HG03175 (cell line): Measurements from ENCODE around the gene DNASE1L1.

Source experiments
- ATAC-seq: cut with Tn5 transposase; IDR thresholded peaks from one replicate; pipeline ENCODE4 v1.9.1; 2021; ENCODE audit warnings: mild to moderate bottlenecking, moderate library complexity; ENCODE audit not compliant: unreplicated experiment

The DNASE1L1 gene, protein sequence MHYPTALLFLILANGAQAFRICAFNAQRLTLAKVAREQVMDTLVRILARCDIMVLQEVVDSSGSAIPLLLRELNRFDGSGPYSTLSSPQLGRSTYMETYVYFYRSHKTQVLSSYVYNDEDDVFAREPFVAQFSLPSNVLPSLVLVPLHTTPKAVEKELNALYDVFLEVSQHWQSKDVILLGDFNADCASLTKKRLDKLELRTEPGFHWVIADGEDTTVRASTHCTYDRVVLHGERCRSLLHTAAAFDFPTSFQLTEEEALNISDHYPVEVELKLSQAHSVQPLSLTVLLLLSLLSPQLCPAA

GRCh38 chrX:154409222-154409871, at the start of gene DNASE1L1:
Gene DNASE1L1 (minus strand): TSS chrX:154409254. CDS start chrX:154405568, 3,686 bp downstream.
- ATAC-seq = no peak

DNA sequence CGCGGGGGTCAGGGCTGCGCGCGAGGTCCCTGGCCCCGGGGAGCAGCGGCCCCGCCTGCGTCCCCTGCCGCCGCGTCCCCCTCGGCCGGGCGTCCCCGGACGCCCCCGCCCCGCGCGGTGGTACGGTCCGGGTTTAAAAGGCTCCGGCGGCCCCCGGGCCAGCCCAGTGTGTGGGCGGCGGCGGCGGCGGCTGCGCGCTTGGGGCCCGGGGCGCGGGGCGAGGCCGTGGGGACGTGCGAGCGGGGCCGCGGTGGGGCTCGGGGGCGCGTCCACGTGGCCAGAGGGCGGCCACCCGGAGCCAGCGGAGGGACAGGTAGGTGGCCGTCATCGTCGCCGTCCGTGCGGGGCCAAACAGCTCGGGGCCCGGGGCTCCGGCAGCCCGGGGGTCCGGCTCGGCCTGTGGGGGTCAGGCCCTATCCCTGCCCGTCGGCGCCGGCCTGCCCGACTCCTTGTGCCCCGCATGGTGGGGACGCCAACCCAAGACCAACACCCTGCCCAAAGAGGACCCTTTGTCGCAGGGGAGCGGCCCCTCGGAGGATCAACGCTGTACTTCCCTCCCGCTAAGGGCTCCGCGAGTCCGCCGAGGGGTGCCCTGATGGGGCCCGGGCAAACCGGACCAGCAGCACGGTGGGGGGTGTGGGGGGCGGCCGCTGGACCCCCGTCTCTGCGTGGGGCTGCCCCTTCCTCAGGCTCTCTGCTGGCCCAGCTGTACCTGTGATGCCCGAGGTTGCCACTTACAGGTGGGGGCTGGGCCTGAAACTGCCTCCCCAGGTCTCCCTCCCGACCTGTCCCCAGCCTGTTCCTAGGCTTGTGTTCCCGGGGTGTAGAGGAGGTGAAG, 49.3 kb upstream of the DNASE1L1 start, which contains the start of gene PLXNA3:
Gene PLXNA3, plus strand, starts transcription at position 166 of the 838 bp plus-strand sequence. CDS start 1,903 bp downstream, outside the sequence.
- ATAC-seq = peak; percentile 52

GRCh38 chrX:154457491-154458115, 48.5 kb upstream of the DNASE1L1 start:
- ATAC-seq = peak; percentile 49

DNA sequence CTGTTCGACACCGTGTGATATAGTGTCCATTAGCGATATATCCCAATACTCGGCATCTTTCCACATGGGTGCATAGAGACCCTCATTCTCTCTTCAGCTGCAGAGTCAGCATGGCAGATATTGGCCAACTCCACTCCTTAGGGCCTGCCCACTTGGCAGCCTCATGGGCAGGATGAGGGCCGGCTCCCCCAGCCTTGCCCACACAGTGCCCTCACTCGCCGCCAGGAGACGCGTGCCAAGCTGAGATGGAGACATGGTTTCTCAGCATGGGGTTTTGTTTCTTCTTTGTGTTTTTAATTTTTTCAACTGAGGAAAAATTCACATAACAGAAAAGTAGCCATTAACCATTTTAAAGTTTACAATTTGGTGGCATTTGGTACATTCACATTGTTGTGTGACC, 43.8 kb upstream of the DNASE1L1 start:
- ATAC-seq = no peak

DNA sequence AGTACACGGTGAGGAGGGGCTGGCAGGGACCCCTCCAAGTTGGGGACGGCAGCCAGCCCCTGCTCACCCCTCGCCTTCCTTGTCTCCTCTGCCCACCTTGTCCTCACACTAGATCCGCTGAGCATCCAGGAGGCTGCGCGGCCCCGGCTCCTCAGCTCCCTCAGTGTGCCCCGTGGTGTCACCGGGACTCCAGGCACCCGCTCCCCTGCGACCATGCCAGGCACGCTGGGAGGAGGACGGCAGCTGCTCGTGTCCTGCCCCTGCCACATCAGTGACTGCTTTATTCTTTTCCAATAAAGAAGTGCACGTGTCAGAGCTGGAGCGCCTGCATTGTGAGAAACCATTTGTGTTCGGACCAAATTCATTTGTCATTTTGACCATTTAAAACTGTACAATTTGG, 41.3 kb upstream of the DNASE1L1 start:
- ATAC-seq = no peak

DNA sequence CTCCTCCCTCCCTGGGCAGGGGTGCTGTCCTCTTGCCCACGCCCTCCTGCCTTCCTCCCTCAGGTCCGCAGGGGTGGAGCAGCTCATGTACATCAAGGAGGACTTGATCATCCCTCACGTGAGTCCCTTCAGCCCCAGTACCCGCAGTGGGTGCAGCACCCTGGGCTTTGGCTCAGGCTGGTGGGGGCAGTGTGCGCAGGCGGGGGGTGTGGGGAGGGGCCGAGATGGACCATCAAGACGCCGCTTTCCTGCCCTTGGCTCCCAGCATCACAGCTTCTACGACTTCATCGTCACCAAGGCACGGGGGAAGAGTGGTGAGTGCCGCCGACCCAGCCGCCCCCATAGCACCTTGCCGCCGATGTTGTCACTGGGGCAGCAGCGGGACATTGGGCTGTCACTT, 40.6 kb upstream of the DNASE1L1 start:
- ATAC-seq = no peak

GRCh38 chrX:154448484-154448883, 39.4 kb upstream of the DNASE1L1 start:
- no peak for ATAC-seq

DNA sequence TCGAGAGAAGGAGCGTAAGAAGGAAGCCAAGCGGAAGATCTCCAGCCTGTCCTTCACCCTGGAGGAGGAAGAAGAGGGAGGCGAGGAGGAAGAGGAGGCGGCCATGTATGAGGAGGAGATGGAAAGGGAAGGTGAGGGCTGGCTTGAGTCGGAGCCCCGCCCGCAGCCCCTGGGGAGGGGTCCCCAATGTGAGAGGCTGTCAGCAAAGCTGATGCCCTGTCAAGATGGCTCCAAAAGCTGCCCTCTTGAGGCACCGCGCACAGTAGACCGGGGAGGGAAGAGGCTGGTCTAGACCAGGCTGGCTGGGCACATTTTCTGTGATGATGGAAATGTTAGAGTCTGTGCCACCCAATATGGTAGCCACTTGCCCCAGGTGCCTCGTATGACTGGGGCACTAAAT, 37.4 kb upstream of the DNASE1L1 start:
- no peak for ATAC-seq

DNA sequence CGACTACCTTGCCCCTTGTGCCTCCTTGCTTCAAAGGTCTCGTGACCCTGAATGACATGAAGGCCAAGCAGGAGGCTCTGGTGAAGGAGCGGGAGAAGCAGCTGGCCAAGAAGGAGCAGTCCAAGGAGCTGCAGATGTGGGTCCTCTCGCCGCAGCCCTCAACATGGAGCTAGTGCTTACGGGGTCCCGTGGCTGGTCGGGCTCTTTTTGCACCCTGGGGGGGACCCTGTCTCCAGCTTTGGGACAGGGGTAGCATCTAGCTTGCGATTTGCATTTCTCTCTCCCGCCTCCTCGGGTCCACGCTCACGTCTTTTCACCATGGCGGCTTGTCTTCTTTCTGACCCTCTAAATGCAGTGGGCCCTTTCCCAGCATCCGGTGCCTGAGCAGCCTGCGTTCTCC, 36.7 kb upstream of the DNASE1L1 start:
- no peak for ATAC-seq

- no peak for ATAC-seq
These were observed 35.7 kb upstream of the DNASE1L1 start for GRCh38 chrX:154444755-154445246.

DNA sequence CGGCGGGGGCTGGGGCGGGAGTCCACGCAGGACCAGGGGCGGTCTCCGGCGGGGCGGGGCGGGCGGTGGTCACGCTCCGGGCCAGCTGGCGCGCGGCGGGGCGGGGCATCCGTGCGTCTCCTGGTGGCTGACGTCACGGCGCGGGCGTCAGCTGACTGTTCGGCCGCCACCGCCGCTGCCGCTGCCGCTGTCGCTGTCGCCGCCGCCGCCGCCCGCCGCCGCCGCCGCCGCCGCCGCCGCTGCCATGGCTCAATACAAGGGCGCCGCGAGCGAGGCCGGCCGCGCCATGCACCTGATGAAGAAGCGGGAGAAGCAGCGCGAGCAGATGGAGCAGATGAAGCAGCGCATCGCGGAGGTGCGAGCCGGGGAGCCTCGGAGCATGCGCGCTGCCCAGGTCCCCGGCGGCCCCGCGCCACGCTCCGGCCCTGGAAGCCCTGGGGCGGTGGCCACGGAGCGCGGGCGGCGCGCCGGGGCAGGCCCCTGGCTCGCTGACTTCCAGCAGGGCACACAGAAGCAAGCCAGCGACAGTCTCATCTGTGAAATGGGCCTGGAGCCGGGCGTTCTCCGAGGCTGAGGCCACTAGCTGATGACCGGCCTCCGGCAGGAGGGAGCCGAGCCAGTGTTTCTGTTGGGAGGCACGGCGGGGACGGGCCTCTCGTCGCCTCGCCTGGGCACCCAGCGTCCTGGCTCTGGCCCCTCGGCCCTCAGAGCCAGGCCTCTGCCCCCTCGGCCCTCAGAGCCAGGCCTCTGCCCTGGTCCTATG, 35.1 kb upstream of the DNASE1L1 start, which contains the start of gene FAM50A:
Gene FAM50A, plus strand, starts transcription at position 150 of the 763 bp plus-strand sequence. Its CDS starts 95 bp downstream, at position 245.
- peak; percentile 85 for ATAC-seq

DNA sequence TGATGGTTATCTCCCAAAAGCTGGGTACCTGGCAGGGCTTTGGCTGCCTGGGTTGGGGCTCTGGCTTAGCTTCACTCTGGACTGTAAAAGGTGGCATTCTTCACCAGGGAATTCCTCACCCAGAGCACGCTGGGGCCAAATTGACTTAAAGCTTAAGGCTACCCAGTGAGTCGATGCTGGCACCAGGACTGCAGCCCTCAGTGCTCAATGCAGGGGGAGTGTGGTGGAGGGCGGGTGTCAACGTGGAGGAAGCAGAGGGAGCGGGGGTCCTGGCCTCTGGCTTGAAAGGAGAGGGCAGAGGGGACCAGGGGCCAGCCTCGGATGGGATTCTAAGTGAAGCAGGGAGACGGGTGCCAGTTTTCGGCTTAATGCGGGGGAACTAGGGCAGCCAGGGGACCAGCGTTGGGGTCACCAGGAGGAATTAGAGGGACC, 34.4 kb upstream of the DNASE1L1 start:
- no peak for ATAC-seq

DNA sequence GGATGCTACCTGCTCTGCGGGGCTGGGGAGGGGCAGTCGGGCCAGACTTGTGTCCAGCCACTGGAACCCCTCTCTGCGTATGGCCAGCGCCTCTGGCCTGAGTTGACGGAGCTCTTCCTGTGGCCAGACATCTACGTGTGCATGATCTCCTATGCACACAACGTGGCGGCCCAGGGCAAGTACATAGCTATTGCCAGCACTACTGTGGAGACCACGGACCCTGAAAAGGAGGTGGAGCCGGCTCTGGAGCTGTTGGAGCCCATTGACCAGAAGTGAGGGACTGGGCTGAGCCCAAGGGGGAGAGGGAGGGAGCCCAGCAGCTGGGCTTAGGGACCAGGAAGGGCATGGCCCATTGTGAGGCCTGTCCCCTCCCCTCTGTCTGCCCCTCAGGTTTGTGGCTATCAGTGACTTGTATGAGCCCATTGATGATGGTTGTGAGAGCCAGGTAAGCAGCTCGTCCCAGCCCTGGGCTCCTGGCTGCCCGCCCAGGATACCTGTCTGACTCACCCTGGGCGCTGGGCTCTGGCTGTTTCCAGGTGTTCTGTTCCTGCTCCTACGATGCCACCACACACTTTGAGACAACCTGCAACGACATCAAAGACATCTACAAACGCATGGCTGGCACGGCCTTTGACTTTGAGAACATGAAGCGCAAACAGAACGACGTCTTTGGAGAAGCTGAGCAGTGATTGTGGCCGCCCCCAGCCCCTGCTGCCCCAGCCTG, 33.1 kb upstream of the DNASE1L1 start:
- no peak for ATAC-seq

DNA sequence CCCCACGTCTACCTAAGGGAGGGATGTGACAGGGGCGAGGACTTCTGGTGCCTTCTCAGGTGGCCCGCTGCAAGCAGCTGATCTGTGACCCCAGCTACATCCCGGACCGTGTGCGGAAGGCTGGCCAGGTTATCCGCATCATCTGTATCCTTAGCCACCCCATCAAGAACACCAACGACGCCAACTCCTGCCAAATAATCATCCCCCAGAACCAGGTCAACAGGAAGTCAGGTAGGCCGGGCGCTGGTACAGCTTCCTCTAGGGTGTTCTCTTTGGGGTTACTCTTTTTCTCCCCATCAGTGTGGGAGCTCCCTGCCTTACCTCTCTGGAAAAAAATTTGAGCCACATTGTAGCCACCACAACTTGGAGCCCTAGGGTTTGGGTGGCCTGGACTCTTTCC, 32.5 kb upstream of the DNASE1L1 start:
- no peak for ATAC-seq

- no peak for ATAC-seq
These were observed 31.7 kb upstream of the DNASE1L1 start for GRCh38 chrX:154440623-154441357.

DNA sequence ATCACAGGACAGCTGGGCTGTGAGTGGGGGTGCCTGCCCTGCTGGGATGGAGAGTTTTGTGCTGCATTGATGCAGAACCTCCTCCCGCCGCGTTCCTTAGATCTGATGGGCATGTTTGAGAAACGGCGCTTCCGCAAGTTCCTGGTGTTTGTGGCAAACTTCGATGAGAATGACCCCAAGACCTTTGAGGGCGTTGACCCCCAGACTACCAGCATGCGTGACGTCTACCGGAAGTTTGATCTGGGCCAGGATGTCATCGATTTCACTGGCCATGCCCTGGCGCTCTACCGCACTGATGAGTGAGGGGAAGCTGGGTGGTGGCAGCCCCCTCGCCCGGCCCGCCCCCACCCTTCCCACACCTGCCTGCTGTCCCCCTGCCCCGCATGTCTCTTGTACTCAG, 30.8 kb upstream of the DNASE1L1 start:
- no peak for ATAC-seq

- ATAC-seq = no peak
These were observed 29.2 kb upstream of the DNASE1L1 start for GRCh38 chrX:154437971-154438893.
